GM19043 (cell line): ENCODE data around the gene THSD7A.

Source experiments
- ATAC-seq: cut with Tn5 transposase; IDR thresholded peaks from one replicate; pipeline ENCODE4 v1.9.1; 2021; ENCODE audit warnings: low read depth; ENCODE audit not compliant: unreplicated experiment

The THSD7A gene

DNA sequence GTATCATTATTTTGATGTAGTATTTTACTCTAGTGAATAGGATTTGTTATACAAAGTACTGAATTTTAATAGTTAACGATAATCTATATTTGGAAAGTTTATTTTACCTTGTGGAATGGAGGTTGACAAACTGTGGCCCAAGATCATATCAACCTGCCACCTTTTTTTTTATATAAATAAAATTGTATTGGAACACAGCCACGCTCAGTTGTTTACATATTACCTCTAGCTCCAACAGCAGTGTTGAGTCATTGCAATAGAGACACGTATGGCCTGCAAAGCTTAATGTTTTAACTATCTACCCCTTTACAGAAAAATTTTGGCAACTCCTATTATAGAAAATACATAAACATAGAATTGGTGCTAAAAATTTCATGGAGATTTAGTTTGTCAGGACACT, 239.3 kb downstream of the THSD7A start:
- ATAC-seq: no peak

DNA sequence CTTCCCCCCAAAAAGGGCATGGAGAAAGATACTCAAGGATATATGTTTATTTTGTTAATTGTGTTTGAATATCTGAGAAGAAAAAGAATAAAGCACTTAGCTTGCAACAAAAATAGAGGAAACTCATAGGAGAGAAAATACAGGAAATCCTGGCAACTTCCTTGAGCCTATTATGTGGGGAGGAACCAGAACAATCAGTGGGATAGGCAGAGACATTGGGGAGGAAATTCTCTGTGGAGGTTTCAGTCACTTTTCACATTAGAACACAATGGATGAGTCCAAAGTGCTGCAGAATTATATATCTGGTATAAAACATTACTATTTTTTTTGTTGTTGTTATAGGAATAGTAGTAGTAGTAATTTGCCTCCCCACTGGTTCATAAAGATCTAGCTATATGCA, 240.1 kb downstream of the THSD7A start:
- ATAC-seq: no peak

DNA sequence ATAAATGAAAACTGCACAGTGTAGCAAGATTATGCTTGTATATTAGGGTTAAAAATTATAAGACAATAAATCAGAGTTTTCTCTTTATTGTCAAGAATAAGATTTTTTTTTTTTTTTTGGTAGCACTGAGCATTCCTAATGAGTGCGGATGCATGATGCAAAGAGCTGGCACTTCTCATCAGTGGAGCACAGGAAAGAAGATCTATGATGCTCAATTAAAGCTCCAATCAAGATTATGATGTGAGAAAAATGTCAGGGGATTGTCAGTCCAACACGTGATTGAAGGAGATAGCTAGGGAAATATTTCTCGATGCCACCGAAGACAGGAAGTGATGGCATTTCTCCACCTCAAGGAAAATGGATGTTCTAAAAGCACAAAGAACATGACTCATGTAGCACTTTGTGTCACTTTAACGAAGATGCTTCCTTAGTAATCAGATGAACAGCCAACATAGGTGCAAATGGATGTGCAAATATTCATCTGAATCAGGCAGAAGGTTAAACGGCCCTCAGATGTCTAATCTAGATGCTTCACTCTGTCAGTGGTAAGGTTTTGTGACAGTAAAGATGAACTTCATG, 240.9 kb downstream of the THSD7A start:
- ATAC-seq: no peak

DNA sequence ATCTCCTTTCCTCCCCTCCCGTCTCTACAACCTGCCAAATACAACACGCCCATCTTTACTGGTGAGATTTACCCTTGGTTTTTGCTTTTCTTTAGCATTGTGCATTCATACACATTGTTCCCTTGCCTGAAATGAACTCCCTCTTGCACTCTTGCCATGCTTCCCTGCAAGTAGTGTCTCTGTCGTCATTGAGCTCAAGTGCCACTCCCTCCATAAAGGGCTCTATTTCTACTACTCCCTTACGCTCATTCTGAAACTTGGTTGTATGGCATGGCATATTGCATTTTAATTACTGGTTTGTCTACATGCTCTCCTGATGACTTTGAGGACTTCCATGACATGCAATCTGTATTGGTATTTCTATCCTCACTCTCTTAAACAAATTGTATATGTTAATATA, 242.7 kb downstream of the THSD7A start:
- ATAC-seq: no peak

DNA sequence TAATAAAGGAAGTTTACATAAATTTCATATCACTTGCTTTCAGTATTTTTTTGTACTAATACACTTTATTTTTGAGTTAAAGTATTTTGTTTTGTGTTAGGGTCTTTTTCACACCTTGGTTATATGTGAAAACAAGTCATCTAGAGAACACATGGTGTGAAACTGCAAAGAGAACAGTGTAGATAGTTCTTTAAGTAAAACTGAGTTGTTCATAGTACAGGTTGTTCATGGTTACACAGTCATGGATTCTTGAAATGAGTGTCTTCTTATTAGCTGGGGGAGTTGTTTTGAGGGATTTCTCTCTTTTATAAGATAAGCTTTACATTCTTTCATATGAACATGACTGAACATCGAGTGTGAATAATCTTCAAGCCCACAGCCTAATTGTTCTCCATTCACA, 244.2 kb downstream of the THSD7A start:
- ATAC-seq: no peak

DNA sequence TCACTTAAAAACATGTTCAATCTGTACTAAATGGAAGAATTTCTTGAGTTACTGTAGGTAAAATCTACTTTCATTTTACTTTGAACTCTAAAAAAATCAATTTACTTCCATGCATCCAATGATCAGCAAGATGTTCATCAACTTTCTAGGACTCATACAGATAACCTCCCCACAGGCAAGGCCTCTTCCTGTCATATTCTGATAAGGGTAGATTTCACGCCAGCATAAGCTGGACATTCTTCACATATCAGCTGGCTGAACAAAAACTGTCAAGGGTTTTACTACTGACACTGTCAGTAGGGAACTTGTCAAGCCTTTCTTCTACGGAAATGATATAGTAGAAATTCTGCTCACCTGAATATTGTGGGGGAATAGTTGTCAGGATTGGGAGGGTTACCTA, 244.9 kb downstream of the THSD7A start:
- ATAC-seq: no peak

DNA sequence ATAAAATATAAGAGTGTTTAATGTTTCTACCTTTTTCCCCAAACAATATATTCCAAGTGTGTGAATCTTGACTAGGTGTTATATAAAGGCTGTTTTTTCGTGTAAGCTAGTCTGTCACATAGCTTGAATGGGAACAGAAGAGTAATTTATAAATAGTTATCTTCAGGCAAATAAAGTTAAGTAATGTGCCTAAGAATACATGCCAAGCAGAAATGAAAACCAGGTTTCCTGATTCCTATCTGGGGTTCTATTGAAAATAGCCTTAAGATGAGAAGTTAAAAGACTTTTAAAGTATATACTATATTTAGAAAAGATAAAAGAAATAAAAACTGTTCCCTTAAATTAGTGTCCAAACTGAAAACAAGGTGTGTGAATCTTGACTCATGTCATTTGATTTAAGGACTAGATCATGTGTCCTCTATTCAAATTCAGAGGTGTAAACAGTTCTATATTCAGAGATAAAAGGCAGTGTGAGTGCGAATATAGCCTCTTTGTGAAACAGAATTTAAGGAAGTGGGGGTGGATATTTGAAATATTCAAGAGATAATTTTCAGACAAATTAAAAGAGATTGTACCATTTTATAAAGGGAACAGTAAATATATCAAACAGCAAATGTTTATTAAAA, 247.5 kb downstream of the THSD7A start:
- no peak for ATAC-seq

DNA sequence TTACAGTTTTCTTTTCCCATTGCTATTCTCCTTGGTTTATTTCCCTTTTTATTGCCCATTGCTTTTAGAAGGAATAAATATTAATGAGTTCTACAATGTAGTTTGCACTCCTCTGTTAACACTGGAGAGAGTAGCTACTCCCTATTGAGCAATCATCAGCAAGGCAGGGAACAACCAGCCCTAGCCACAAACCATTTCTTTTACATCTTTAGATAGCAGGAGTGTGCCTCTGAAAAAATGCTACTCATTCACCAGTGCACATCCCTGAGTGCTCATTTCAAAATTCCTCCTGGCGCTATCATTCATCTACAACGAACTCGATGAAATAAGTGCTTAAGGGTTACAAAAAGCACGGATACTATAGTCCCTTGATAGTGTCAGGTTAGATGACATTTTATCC, 252.9 kb downstream of the THSD7A start:
- ATAC-seq: no peak

DNA sequence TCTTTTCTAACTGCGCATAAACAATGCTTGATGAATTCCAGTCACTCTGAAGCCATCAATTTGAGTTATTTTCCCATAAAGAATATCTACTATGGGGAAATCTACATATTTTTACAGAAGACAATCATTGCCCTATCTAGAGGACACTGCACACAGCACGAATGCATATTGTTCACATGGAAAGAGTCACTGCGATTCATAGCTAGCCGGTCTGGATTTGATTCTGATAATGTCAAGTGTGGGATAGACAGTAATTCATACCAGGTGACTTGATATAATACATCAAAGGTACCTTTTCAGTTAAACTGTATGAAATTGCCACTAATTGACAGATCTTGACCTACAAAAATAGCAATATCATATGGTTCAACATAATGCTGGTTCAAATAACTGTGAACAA, 255.7 kb downstream of the THSD7A start:
- ATAC-seq: no peak

DNA sequence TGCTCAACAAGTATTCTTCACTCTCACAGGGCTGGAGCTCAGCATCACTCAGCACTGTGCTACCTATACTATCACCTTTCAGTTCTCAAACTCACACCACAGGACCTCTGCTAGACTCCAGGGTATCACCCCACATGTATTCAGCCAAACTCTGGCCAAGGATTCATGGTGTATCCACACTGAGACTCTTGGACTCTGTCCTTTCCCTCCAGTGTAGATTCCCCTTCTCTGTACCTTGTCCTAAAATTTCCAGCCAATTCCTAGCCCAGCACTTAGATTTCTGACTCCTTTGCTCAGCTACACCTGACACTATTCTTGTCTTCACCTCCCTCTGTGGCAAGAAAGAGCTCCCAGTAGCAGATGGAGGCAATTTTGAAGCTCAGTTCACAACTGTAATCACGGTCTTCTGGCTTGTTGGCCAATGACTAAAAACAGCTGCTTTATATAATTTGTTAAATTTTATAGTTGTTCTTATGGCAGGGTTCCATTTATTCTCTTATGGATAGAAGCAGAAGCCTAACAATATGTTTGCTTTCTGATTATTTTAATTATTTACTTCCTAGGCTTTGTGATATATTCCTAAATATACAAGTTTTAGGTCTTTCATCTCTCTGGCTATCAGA, 258.8 kb downstream of the THSD7A start:
- ATAC-seq: no peak

DNA sequence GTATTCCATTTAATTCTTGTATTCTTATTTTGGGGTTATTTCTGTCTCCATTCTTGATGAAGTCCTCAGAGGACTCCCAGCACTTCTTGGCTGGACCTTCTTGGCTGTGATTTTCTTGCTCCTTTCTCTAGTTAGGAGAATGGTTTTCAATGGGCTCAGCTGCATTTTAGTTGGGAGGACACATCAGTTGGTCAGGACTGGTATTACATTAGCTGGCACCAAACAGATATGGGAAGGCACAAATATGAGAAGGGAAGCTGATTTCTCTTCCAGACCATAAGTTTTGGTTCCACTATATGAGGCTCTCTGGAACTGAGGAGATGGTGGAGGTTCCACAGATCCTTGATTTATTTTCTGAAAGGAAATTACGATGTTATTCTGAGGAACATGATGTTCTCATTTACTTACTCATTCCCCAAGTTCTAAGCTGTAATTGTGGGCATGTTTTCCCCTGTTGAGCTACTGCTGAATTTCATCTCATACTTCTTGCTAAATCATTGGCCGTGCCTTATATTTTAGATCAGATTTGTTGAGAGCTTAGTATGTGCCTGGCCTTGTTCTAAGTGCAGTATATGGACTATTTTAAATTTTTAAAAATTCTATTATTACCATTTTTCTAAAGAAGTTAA, 261.0 kb downstream of the THSD7A start:
- no peak for ATAC-seq

DNA sequence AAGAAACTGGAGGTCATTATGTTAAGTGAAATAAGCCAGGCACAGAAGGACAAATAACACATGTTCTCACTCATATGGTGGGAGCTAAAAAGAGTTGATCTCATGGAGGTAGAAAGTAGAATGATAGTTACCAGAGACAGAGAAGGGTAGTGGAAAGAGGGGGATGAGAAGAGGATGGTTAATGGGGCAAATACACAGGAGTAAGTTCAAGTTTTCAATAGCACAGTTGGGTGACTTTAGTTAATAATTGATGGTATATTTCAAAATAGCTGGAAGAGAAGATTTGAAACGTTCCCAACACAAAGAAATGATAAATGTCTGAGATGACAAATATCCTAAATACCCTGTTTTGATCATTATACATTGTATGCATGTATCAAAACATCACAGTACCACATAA, 261.8 kb downstream of the THSD7A start:
- ATAC-seq: no peak

DNA sequence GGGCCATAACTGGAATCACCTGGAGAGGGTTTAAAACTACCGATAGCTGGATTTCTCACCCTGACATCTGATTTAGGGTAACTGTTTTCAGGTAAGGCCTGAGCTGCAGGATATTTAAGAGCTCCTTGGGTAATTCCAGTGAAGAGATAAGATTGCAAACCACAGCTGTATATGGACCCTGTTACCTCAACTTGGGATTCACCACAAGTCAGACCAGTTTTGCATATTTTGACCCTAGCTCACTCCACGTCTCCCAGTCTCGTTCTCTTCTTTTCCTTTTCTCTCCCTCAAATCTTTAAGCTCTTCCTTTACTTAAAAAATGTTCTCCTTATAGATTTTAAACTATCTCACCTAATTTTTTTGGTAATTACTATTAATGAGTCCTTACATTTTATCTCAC, 264.4 kb downstream of the THSD7A start:
- ATAC-seq: no peak

DNA sequence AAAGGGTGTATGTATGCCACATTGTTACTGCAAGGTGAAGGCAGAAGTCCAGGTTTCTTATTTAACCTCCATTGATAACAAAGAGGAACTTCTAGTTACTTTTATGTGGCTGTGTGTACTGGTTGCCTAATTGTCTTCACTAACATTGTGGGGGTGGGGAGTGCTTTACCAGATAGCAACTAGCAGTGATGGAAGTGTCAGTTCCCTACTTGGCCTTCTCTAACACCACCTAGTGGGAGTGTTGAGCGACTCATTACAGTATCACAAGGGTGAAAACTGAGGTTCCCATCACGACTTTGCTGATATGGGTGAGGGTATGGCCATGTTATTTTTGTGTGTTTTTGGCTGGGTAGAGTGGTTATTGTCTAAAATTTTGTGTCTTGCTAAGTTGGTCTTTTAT, 274.4 kb downstream of the THSD7A start:
- no peak for ATAC-seq

DNA sequence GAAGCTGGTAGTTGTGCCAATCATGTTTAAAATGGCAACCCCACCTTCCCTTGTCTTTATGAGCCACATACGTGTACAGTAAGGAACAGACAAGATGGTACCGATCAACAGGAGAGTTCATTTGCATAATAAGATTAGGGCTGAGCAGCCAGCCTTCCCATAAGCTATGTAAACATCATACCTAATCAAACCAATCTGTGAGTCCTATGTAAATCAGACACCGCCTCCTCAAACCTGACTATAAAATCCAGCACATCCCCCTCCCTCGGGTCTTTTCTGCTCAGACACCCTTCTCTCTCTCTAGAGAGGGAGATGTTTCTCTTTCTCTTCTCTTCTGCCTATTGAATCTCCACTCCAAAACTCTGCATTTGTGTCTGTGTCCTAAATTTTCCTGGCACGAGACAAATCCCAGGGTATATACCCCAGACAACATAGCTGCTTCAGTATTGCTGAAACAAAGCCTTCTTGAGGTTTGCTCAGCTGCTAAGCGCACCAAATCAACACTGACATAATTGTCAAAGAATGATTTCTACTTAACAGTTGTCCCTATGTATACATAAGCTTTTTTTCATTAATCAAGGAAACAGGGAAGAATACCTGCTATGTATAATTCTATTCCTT, 279.2 kb downstream of the THSD7A start:
- ATAC-seq: no peak

DNA sequence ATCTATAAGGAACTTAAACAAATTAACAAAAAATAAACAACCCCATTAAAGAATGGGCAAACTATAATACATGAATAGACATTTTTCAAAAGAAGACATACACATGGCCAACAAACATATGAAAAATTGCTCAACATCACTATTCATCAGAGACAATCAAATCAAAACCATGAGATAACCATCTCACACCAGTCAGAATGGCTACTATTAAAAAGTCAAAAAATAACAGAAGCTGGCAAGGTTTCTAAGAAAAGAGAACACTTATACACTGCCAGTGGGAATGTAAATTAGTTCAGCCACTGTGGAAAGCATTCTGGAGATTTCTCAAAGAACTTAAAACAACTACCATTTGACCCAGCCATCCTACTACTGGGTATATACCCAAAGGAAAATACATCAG, 280.5 kb downstream of the THSD7A start:
- ATAC-seq: no peak

DNA sequence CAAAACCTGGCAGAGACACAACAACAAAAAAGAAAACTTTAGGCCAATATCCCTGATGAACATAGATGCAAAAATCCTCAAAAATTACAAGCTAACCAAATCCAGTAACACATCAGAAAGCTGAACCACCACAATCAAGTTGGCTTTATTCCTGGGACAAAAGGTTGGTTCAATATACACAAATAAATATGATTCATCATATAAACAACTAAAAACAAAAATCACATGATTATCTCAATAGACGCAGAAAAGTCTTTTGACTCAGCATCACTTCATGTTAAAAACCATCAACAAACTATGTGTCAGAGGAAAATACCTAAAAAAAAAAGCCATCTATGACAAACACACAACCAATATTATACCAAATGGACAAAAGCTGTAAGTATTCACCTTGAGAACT, 283.5 kb downstream of the THSD7A start:
- no peak for ATAC-seq

DNA sequence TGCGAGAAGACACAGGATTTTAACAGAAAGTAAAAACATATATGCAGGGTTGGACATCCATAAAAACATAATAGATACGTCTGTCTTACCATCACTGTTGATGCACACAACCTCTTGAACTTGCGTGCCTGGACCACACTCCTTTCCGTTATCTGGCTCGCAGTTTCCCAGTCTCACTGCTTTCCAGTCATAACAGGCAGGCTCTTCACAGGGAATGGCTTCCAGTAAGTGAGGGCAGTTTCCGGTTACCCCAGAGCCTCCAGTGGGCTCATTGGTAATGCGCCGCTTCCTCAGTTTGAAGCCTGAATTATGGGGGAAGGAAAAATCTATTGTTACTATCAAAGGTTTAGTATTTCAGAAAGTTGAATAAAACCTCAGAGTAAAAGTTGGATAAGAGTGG, 290.7 kb downstream of the THSD7A start:
- no peak for ATAC-seq

DNA sequence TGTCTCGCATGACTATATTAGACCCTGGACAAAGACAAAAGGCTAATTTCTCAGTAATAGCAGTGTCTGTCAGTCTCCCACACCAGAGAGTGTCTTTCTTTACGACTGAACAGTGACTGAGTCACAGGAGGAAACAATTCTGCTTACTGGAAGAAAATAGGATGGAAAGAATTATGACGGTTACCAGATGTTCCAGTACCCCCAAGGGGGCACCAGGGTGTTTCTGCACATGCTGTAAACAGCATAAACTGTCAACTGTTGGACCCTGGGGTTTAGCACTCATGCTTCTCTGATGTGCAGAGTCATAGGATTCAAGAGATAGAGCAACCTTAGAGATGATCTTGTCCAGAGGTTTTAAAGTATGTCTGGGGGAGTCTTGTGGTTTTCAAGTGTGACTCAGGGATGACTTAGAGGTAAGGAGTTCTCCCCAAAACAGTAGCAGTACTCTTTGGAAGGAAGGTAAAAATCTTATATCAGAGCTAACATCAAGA, 291.7 kb downstream of the THSD7A start:
- no peak for ATAC-seq

DNA sequence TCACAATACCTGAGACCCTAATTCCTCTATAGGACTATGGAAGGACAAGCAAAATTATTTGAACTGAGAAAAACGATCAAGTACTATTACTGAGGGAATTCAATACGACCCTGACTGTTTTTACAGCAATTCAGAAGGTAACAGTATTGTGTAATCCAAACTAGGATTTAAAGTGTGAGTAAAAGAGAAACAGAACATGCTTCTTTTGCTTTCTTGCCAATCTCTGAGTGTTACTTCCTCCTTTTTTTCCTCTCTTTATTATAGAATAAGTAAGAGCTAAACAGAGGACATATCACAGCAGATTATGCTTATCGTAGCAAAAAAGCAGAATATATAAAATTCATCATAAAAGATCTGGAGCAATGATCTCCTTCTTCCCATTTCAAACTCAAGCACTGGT, 292.1 kb downstream of the THSD7A start:
- ATAC-seq: no peak

DNA sequence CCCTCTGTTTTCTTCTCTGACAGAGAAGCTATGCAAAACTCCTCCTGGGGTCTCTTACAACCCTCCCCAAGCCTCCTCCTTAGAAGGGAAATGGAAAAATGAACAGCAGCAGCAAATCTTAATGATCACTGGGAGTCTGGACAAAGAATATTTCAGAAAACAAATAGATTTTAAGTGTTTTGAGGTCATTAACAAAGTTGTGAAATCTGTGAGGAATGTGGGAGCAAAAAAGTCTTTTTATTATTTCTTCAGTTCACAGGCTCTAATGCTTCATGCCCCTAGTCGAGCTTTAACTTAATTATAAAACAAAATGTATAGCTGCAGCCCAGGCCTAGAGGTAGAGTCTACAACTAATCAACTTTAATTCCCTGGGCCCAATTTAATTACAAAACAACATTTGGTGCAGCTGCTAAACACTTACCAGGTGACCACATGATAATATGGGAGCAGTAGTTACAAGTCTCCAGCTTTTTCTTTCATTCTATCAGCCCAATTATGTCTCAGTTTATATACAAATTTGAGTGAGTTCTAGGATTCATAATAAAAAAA, 293.2 kb downstream of the THSD7A start:
- no peak for ATAC-seq
